Stimulated activated CD4-positive, alpha-beta T cell treated with anti-CD3 and anti-CD28 coated beads, Interleukin-12 subunit alpha, Interleukin-12 subunit beta, amount 100 ng/mL, for 24 hours (primary cell): ENCODE results near the gene BHLHA15.

Source experiments
- DNase-seq, 2 experiments: peaks; one replicate each; pipeline ENCODE4 v3.0.0-alpha.2; 2020; ENCODE audit warnings: low read depth in 2 of 2

BHLHA15 gene

DNA sequence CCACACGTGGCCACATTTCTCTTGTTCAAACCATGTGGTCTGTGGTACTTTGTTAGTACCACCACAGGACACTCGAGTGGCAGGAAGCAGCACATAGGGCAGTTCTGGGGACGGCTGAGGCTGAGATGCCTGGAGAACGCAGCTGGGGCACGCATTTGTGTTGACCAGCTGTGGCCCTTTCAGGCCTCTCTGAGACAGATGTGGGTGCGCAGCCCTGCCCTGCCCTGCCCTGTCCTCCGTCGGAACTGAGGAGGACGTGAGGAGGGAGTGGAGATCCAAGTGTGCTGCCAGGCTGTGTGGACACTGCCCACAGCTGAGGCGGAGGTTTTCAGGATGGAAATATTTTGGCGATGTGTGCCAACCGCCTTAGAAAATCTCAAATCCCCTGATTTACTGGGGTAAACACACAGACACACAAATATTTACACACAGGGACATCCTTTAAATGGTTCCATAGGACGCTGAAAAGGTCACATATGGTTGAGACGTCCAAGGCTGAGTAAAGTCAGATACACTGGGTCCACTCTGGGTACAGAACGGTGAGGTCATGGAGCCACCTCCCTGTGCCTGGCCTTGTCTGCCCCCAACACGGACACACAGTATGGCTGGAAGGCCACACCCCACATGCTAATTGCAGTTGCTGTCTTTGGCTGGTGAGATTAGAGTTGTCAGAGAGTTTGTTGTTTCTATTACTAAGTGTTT lies 14.8 kb downstream of the BHLHA15 start:
- no peak for DNase-seq

DNA sequence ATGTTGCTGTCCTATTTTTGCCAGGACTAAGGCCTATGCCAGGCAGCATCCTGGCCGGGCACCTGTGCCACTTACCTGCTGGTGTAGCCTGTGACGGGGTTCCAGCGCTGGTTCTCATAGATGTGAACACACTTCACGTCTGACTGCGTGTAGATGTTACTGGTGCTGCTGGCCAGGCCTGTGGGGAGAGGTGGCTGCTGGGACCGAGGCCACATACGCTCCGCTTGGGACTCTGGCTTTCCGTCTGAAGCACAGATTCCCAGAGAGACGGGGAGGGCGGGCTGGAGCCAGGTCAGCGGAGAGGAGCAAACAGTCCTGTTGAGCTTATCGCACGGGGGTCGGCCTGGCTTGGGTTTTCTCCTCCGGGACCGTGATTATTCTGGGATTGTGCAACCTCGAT lies 16.7 kb downstream of the BHLHA15 start:
- DNase-seq = no peak

GRCh38 chr7:98228801-98229200 lies 17.6 kb downstream of the BHLHA15 start:
- no peak for DNase-seq

GRCh38 chr7:98229441-98229840 lies 18.2 kb downstream of the BHLHA15 start:
- DNase-seq = no peak

- DNase-seq = no peak
These were observed 18.9 kb downstream of the BHLHA15 start for GRCh38 chr7:98229991-98230745.

DNA sequence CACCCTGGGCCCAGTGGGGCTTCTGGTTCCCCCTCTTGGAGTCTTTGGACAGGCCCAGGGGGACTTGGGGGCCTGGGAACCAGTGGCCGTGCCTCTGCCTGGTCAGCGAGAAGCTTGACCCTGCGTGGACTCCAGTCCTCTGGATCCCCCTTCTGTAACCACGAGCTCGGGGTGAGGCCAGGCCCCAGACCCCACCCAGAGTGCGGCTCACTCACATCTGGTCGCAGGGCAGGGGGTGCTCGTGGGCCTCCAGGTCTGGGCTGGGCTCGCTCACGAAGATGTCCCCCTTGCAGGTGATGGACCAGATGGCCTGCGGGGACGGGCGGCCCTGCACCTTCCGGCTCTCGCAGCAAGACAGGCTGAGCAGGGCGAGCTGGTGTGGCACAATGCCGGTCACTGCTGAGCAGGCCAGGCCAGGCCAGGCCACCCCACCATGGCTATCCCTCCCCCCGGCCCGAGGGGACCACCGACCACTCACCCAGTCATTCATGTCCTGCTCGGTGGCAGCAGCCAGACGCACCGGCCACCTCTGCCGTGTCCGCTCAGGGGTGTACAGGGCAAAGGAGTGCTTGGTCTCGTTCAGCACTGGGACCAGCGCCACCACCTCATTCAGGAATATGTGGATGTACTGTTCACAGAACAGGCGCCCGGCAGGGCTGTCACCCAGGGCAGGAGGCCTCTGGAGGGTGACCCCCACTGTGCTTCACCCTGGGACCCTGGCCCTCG lies 19.7 kb downstream of the BHLHA15 start:
- DNase-seq = no peak

DNA sequence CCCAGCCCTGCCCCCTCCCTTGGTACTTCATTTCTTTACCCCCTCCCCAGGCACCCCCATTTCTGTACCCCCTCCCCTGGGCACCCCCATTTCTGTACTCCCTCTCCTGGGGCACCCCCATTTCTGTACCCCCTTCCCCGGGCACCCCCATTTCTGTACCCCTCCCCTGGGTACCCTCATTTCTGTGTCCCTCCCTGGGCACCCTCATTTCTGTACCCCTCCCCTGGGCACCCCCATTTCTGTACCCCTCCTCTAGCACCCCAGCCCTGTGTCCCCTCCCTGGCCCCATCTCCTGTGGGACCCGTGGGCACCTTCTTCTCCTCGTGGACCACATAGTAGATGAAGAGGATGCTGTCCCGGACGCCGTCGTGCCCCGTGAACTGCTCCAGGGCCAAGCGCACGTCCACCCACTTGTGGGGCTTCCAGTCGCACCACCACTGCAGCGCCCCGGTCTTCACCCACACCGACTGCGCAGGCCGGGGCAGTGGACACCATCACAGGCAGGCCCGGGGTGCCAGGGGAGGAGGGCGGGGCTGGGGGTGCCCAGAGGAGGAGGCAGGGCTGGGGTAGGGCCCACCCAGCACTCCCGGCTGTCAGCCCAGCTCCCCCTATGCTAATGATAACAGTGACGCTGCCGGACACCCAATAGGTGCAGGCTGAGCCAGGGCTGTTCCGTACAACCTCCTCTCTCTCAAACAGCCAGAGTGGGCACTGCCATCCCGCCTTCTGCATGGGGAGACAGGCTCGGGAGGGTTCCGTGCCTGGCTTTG lies 20.4 kb downstream of the BHLHA15 start:
- no peak for DNase-seq

GRCh38 chr7:98232263-98232585 lies 21.0 kb downstream of the BHLHA15 start:
- no peak for DNase-seq

GRCh38 chr7:98232799-98233198 lies 21.6 kb downstream of the BHLHA15 start:
- no peak for DNase-seq

- DNase-seq = no peak
These were observed 22.2 kb downstream of the BHLHA15 start for GRCh38 chr7:98233219-98234070.

GRCh38 chr7:98234429-98235147 lies 23.3 kb downstream of the BHLHA15 start:
- no peak for DNase-seq

GRCh38 chr7:98235901-98236300 lies 24.7 kb downstream of the BHLHA15 start:
- DNase-seq = no peak

- DNase-seq = no peak
These were observed 25.3 kb downstream of the BHLHA15 start for GRCh38 chr7:98236355-98237185.

- no peak for DNase-seq
These were observed 26.8 kb downstream of the BHLHA15 start for GRCh38 chr7:98238076-98238475.

GRCh38 chr7:98238976-98239375 lies 27.7 kb downstream of the BHLHA15 start:
- DNase-seq = no peak

DNA sequence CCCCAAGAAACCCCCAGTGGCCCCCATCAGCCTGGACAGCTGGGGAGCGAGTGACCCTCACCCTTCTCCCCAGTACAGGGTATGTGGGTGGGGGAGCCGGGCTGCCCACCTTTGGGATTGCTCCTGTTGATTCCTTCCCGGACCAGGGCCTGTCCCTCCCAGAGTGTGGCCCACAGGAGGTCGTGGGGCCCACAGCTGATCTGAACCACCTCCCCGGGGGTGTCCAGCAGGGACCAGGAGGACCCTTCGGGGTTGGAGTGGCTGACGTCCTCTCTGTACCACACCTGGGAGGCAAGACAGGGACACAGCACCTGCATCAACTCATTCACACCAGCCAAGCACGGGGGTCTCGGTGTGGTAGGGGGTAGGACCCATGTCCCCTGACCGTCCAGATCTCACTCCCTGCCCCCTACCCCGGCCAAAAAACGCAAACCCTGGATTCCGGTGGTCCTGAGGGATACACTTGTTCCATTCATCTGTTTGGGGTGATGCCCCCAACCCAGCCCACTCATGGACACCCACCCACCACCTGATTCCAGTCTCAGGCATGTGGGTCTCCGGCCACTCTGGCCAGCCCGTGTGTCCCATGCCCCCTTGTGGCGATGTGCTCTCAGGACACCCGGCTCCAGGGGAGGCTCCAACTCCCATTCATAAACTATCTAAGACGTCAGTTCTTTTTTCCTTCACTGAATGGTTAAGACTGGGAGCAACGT lies 29.9 kb downstream of the BHLHA15 start:
- no peak for DNase-seq

DNA sequence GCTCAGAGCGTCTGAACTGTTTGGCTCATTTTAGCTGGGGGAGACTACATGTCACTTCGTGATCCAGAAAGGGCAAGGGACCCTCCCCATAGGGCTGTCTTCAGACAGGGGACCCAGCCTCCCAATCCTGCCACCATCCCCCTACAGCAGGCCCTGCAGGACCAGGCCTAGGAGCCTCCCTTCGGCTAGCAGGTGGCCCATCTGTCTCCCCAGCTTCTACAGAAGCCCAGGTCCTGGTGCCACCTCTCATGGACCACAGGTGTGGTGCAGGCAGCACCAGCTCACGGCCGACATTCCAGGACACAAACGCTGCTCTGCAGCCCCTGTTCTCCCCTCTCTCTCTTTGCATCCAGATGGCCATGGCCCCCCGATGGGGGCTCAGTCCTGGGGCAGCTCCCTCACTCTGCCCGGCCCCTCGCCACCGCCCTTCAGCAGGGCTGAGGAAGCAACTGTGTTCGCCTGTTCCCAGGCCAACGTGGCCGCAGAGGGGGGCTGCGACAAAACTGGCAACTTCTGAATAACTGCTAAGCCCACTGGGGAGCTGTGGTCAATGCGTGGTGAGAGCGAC lies 30.5 kb downstream of the BHLHA15 start:
- DNase-seq = no peak

DNA sequence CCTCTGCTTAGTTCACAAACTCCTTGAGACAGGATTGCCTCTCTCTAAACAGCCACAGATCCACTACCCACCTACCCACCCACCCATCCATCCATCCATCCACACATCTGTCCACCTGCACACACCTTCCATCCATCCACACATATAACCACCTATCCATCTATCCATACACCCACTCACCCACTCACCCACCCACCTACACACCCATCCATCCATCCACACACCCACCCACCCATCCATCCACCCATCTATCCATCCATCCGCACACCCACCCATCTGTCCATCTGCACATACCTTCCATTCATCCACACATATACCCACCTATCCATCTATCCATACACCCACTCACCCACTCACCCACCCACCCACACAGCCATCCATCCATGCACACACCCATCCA lies 31.1 kb downstream of the BHLHA15 start:
- DNase-seq = no peak

GRCh38 chr7:98242934-98243333 lies 31.7 kb downstream of the BHLHA15 start:
- DNase-seq = no peak
